Activated CD8-positive, alpha-beta T cell treated with anti-CD3 and anti-CD28 coated beads for 36 hours (primary cell): ENCODE measurements around the gene TAAR1. TPM values are rescaled to one million over a fixed set of nuclear protein-coding genes. Genes with fewer than 3 reads are reported as not detected.
"Not testable (repeated sequence)": the region's sequence is repeated elsewhere in the genome, so short reads cannot be mapped to it uniquely, and the experiment has no call there.

ENCODE experiments used
- ATAC-seq: fragments of 200-7000 bp; cut with Tn5 transposase; one replicate; pipeline ENCODE4 v1.10.0; 2021; ENCODE audit warnings: mild to moderate bottlenecking, moderate library complexity
- CTCF ChIA-PET: fragments of 350-600 bp; sonication (Branson Sonifier 250); formaldehyde crosslinking; loops from one replicate; lab custom pipeline; 2021; ENCODE audit warnings: antibody characterized with exemption; lab: Charles Lee
- POLR2A ChIA-PET: fragments of 350-600 bp; sonication (Branson Sonifier 250); formaldehyde crosslinking; loops from one replicate; lab custom pipeline; 2021; ENCODE audit warnings: antibody characterized with exemption; lab: Charles Lee
- DNase-seq: peaks from one replicate; pipeline ENCODE4 v3.0.0-alpha.2; 2020
- H3K27ac Mint-ChIP-seq: one replicate; pipeline ENCODE4 v1.8.0; 2021; ENCODE audit warnings: mild to moderate bottlenecking, mixed read lengths
- H3K27me3 Mint-ChIP-seq: one replicate; pipeline ENCODE4 v1.8.0; 2021; ENCODE audit warnings: mixed read lengths
- H3K36me3 Mint-ChIP-seq: one replicate; pipeline ENCODE4 v1.8.0; 2021; ENCODE audit warnings: low read depth, mixed read lengths
- H3K4me1 Mint-ChIP-seq: one replicate; pipeline ENCODE4 v1.8.0; 2021; ENCODE audit warnings: low read depth, mixed read lengths
- H3K4me3 Mint-ChIP-seq: one replicate; pipeline ENCODE4 v1.8.0; 2021; ENCODE audit warnings: mild to moderate bottlenecking, moderate library complexity, mixed read lengths
- H3K9me3 Mint-ChIP-seq: one replicate; pipeline ENCODE4 v1.8.0; 2021; ENCODE audit warnings: mixed read lengths
- intact Hi-C: fragments of 100-400 bp; cut with micrococcal nuclease; formaldehyde crosslinking; loops from one replicate; pipeline ENCODE4 v1.10.0; 2022
- total RNA-seq, 2 experiments: library from RNA; stranded (reverse); gene quantifications; one replicate each; pipeline ENCODE4 v1.2.3, GENCODE V29; 2021
- TF ChIP-seq, protein P1 (sequence below): fragments of 200-600 bp; IDR thresholded peaks from one replicate; pipeline ENCODE4 v1.8.0; 2022; ENCODE audit warnings: antibody characterized with exemption, mild to moderate bottlenecking

TAAR1 gene, protein sequence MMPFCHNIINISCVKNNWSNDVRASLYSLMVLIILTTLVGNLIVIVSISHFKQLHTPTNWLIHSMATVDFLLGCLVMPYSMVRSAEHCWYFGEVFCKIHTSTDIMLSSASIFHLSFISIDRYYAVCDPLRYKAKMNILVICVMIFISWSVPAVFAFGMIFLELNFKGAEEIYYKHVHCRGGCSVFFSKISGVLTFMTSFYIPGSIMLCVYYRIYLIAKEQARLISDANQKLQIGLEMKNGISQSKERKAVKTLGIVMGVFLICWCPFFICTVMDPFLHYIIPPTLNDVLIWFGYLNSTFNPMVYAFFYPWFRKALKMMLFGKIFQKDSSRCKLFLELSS
- total RNA-seq, result not detected

DNA sequence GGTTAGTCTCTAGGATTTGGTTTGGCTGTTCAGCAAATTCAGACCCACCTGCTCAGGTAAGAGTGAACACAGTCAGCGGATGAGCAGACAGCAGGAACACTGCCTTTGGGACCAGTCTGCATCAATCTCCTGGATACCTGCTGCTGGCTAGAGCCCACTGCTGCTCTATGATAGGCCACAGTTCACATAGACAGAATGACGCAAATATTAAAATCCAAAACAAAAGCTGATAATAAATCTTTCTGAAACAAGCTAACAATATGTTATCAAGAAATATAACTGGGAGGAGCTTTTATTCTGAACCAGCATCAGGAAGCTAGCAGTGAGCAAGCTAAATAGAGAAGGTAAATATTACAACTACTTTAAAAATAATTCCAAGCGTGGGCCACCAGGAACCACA is at the start of gene TAAR1:
TAAR1 (minus strand) TSS at position 101 of the 400 bp plus-strand sequence. CDS start 13,179 bp downstream, outside the sequence.
- POLR2A ChIA-PET, result no interaction called here
- intact Hi-C loops, result no loop called here
- H3K9me3 Mint-ChIP-seq, result no peaks in the 10 kb centered on the region
- no peaks in the 10 kb centered on the region for H3K36me3 Mint-ChIP-seq
- H3K27ac Mint-ChIP-seq, result no peak within 1 kb of the TSS
- no peak for ATAC-seq
- H3K4me1 Mint-ChIP-seq, result no peaks in the 10 kb centered on the region
- TF ChIP-seq, protein P1, sequence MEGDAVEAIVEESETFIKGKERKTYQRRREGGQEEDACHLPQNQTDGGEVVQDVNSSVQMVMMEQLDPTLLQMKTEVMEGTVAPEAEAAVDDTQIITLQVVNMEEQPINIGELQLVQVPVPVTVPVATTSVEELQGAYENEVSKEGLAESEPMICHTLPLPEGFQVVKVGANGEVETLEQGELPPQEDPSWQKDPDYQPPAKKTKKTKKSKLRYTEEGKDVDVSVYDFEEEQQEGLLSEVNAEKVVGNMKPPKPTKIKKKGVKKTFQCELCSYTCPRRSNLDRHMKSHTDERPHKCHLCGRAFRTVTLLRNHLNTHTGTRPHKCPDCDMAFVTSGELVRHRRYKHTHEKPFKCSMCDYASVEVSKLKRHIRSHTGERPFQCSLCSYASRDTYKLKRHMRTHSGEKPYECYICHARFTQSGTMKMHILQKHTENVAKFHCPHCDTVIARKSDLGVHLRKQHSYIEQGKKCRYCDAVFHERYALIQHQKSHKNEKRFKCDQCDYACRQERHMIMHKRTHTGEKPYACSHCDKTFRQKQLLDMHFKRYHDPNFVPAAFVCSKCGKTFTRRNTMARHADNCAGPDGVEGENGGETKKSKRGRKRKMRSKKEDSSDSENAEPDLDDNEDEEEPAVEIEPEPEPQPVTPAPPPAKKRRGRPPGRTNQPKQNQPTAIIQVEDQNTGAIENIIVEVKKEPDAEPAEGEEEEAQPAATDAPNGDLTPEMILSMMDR, result no peak
- CTCF ChIA-PET, result interaction anchor here (0.7 to 1.5 kb wide), 3 partner anchors 10 to 25 kb away, joined by 3 to 7 read pairs (median 3); no protein-coding TSS in a partner anchor
- no peaks in the 10 kb centered on the region for H3K27me3 Mint-ChIP-seq
- no peak within 1 kb of the TSS for H3K4me3 Mint-ChIP-seq
- no peak for DNase-seq

DNA sequence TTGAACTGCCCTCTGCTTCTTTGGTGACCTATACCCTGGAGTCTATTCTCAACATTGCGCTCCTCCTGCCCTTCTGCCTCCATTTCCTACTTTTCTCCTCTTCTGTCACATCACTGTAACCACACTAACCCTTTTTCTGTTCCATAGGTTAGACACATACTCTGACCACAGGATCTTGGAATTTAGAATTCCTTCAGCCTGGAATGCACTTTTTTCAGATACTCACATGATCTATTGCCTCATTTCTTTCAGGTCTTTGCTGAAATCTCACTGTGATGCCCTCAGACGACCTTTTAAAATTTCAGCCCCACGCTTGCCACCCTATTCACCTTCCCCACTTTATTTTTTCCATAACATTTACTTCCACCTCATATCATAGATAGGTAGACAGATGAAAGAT is 49.8 kb upstream of the TAAR1 start:
- H3K4me1 Mint-ChIP-seq, result no peaks in the 10 kb centered on the region
- intact Hi-C loops, result no loop called here
- no peaks in the 10 kb centered on the region for H3K36me3 Mint-ChIP-seq
- POLR2A ChIA-PET, result no interaction called here
- no peak for DNase-seq
- H3K4me3 Mint-ChIP-seq, result no peak overlapping the region
- H3K27ac Mint-ChIP-seq, result no peak overlapping the region
- CTCF ChIA-PET, result no interaction called here
- H3K9me3 Mint-ChIP-seq, result peaks cover 5% of the 10 kb centered on the region
- no peak for ATAC-seq
- peaks cover 19% of the 10 kb centered on the region for H3K27me3 Mint-ChIP-seq
- TF ChIP-seq, protein P1, result no peak

DNA sequence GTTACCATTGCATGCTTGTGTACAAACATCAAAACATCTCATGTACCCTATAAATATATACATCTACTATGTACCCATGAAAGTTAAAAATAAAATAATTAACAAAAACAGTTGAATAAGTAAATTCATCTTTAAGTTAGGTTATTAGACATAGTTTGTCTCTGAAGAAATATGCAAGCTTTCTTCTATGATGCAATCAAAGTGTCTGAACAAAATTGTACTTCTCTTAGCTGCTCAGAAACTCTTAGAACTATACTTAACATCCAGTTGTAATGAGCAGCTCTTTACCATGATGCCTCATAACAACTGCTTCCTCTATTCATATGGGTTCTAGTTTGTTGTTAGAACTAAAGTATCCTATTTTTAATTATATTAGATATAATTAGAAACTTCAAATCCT is 49.0 kb upstream of the TAAR1 start:
- TF ChIP-seq, protein P1, result no peak
- Mint-ChIP-seq H3K27ac (no peak overlapping the region), H3K36me3 (no peaks in the 10 kb centered on the region), H3K9me3 (peaks cover 9% of the 10 kb centered on the region), H3K4me1 (no peaks in the 10 kb centered on the region), H3K4me3 (no peak overlapping the region), H3K27me3 (peaks cover 15% of the 10 kb centered on the region)
- intact Hi-C loops, result no loop called here
- ChIA-PET POLR2A (no interaction called here), CTCF (no interaction called here)
- no peak for ATAC-seq
- DNase-seq, result no peak

DNA sequence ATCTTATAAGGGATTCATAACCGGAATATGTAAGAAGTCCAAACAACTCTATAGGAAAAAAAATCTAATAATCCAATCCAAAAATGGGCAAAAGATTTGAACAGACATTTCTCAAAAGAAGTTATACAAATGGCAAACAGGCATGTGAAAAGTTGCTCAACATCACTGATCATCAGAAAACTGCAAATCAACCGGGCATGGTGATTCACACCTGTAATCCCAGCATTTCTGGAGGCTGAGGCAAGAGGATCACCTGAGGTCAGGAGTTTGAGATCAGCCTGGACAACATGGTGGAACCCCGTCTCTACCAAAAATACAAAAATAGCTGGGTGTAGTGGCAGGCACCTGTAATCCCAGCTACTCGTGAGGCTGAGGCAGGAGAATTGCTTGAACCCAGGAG is 47.8 kb upstream of the TAAR1 start:
- intact Hi-C loops, POLR2A ChIA-PET, ATAC-seq, H3K36me3 Mint-ChIP-seq, H3K9me3 Mint-ChIP-seq, H3K4me3 Mint-ChIP-seq, H3K27ac Mint-ChIP-seq, CTCF ChIA-PET, DNase-seq, H3K4me1 Mint-ChIP-seq: not testable (repeated sequence)
- peaks cover 21% of the 10 kb centered on the region for H3K27me3 Mint-ChIP-seq

DNA sequence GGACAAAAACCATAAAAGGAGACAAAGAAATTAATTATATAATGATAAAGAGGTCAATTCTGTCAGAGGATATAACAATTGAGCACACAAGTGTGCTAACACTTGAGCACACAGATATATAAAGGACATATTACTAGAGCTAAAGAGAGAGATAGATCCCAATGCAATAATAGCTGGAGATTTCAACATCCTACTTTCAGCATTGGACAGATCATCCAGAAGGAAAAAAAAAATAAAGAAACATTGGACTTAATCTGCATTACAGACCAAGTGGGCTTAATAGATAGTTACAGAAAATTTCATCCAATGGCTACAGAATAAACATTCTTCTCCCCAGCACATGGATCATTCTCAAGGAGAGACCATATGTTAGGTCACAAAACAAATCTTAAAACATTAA is 45.0 kb upstream of the TAAR1 start:
- no peak overlapping the region for H3K4me3 Mint-ChIP-seq
- no peaks in the 10 kb centered on the region for H3K36me3 Mint-ChIP-seq

More for the DNA sequence above, 45.0 kb upstream of the TAAR1 start:
- TF ChIP-seq, protein P1, result no peak
- POLR2A ChIA-PET, result no interaction called here
- Mint-ChIP-seq H3K27me3 (peaks cover 27% of the 10 kb centered on the region), H3K4me1 (no peaks in the 10 kb centered on the region), H3K27ac (no peak overlapping the region), H3K9me3 (peaks cover 9% of the 10 kb centered on the region)
- intact Hi-C loops, result no loop called here
- DNase-seq, result no peak
- CTCF ChIA-PET, result interaction anchor here (2.5 kb wide), 1 partner anchor 11 kb away, joined by 7 read pairs; the partner anchor contains the start of gene VNN1
- ATAC-seq, result no peak
